Measurements from ENCODE around the gene RPRD1B. TPM values are rescaled to one million over a fixed set of nuclear protein-coding genes. Genes with fewer than 3 reads are reported as not detected.
A peak's percentile ranks its signal among the peaks of the same experiment; 100 is the strongest.
"Not testable (repeated sequence)": the region's sequence is repeated elsewhere in the genome, so short reads cannot be mapped to it uniquely, and the experiment has no call there.

Gene RPRD1B
- total RNA-seq, 1 experiment from 2014 or later, result 112 TPM

DNA sequence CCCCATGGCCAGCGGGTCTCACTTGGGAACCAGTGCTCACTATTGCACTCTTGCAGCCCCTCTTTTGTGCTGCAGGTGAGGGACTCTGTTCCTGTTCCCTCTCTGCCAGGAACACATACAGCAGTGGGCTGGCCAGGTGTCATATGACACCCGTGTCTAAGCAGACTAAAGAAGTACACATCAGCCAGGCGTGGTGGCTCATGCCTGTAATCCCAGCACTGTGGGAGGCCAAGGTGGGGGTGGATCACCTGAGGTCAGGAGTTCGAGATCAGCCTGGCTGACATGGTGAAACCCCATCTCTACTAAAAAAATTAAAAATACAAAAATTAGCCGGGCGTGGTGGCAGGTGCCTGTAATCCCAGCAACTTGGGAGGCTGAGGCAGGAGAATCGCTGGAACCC lies 74.4 kb downstream of the RPRD1B start:
- H3K4me3 ChIP-seq (ENCODE audit: low read depth, low read length); CTCF ChIA-PET; H3K27me3 Mint-ChIP-seq (ENCODE audit: insufficient read depth, unreplicated experiment); H3K4me3 Mint-ChIP-seq (ENCODE audit: unreplicated experiment); POLR2A ChIA-PET; DNase-seq; H3K9me3 Mint-ChIP-seq (ENCODE audit: unreplicated experiment); intact Hi-C loops (cut with micrococcal nuclease; ENCODE audit: unreplicated experiment); H3K9me3 ChIP-seq; H3K27me3 ChIP-seq (replicated peaks; ENCODE audit: control insufficient read depth, insufficient read depth, low read length); H3K27ac Mint-ChIP-seq (ENCODE audit: unreplicated experiment); H3K36me3 ChIP-seq (ENCODE audit: control insufficient read depth, insufficient read depth, low read length); BruUV-seq (replicated peaks): not testable (repeated sequence)
- peaks cover 13% of the 10 kb centered on the region for H3K36me3 Mint-ChIP-seq (ENCODE audit: insufficient read depth, unreplicated experiment)
- H3K4me1 ChIP-seq, result peaks cover 39% of the 10 kb centered on the region
- H3K4me1 Mint-ChIP-seq (ENCODE audit: low read depth, unreplicated experiment), result peaks cover 43% of the 10 kb centered on the region

DNA sequence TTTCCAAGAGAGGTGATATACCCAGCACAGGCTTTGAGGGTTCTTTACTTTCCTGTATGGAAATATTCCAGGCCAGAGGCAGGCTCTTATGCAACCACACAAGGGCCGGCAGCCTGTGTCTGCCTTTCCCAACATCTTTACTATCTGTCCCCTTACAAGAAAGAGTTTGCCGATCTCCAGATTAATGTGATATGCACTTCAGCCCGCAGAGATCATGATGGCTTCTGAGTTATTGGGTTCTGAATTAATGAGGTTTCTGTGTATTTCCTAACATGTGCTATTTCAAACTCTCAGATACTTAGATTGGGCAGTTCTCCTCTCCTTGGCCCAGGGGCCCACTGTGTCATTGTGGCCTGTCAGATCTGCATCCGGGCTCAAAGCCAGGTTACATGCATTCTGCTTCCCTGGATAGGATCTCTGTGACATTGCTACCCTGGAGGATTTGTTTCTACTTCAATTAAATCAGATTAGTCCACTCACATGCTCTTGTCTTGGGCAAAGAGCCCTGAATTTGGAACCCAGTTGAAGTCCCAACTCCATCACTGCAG lies 75.0 kb downstream of the RPRD1B start:
- POLR2A ChIA-PET, result no interaction called here
- CTCF ChIA-PET, result interaction anchor here (1.6 to 2.4 kb wide), 4 partner anchors 14 to 109 kb away, joined by 4 to 13 read pairs (median 6); no protein-coding TSS in a partner anchor
- H3K4me1 ChIP-seq, result peaks cover 45% of the 10 kb centered on the region

GRCh38 chr20:38108986-38109541 lies 75.5 kb downstream of the RPRD1B start:
- Histone ChIP-seq H3K27me3 (replicated peaks; ENCODE audit: control insufficient read depth, insufficient read depth, low read length) (no peaks in the 10 kb centered on the region), H3K4me1 (peaks cover 51% of the 10 kb centered on the region), H3K36me3 (ENCODE audit: control insufficient read depth, insufficient read depth, low read length) (no peaks in the 10 kb centered on the region), H3K9me3 (no peaks in the 10 kb centered on the region), H3K4me3 (ENCODE audit: low read depth, low read length) (no peak overlapping the region)
- no peaks in the 10 kb centered on the region for H3K9me3 Mint-ChIP-seq (ENCODE audit: unreplicated experiment)
- intact Hi-C loops (cut with micrococcal nuclease; ENCODE audit: unreplicated experiment), result no loop called here
- peak overlapping the region; percentile 10 for H3K27ac Mint-ChIP-seq (ENCODE audit: unreplicated experiment)
- no peaks in the 10 kb centered on the region for H3K27me3 Mint-ChIP-seq (ENCODE audit: insufficient read depth, unreplicated experiment)
- no peak overlapping the region for H3K4me3 Mint-ChIP-seq (ENCODE audit: unreplicated experiment)
- TF ChIP-seq CTCF (IDR thresholded peaks at IDR 0.05; ENCODE audit: insufficient read depth in 1 of 2, low read depth in 1 of 2, low read length in 1 of 2, severe bottlenecking in 1 of 2, unreplicated experiment in 1 of 2), result no peak
- BruUV-seq (replicated peaks), result no TSS peak
- ChIA-PET POLR2A (interaction anchor here (0.7 to 1.5 kb wide), 3 partner anchors 8 to 35 kb away, joined by 3 to 10 read pairs (median 6); no protein-coding TSS in a partner anchor), CTCF (interaction anchor here (0.9 to 2.4 kb wide), 10 partner anchors 14 to 337 kb away, joined by 3 to 13 read pairs (median 6); no protein-coding TSS in a partner anchor)
- no peak for DNase-seq
- peaks cover 53% of the 10 kb centered on the region for H3K4me1 Mint-ChIP-seq (ENCODE audit: low read depth, unreplicated experiment)
- H3K36me3 Mint-ChIP-seq (ENCODE audit: insufficient read depth, unreplicated experiment), result peaks cover 20% of the 10 kb centered on the region

More for the DNA sequence above, 75.0 kb downstream of the RPRD1B start:
- intact Hi-C loops (cut with micrococcal nuclease; ENCODE audit: unreplicated experiment), result no loop called here
- Mint-ChIP-seq H3K4me3 (ENCODE audit: unreplicated experiment) (no peak overlapping the region), H3K27me3 (ENCODE audit: insufficient read depth, unreplicated experiment) (no peaks in the 10 kb centered on the region), H3K9me3 (ENCODE audit: unreplicated experiment) (no peaks in the 10 kb centered on the region), H3K4me1 (ENCODE audit: low read depth, unreplicated experiment) (peaks cover 48% of the 10 kb centered on the region), H3K27ac (ENCODE audit: unreplicated experiment) (peak overlapping the region; percentile 10), H3K36me3 (ENCODE audit: insufficient read depth, unreplicated experiment) (peaks cover 17% of the 10 kb centered on the region)
- no peak for TF ChIP-seq CTCF (IDR thresholded peaks at IDR 0.05; ENCODE audit: insufficient read depth in 1 of 2, low read depth in 1 of 2, low read length in 1 of 2, severe bottlenecking in 1 of 2, unreplicated experiment in 1 of 2)
- no TSS peak for BruUV-seq (replicated peaks)
- Histone ChIP-seq H3K4me3 (ENCODE audit: low read depth, low read length) (no peak overlapping the region), H3K36me3 (ENCODE audit: control insufficient read depth, insufficient read depth, low read length) (no peaks in the 10 kb centered on the region), H3K27me3 (replicated peaks; ENCODE audit: control insufficient read depth, insufficient read depth, low read length) (no peaks in the 10 kb centered on the region), H3K9me3 (no peaks in the 10 kb centered on the region)
- no peak for DNase-seq
